Endodermal cell (in vitro differentiated cells): ENCODE data around the gene FMOD. TPM values are rescaled to one million over a fixed set of nuclear protein-coding genes. Genes with fewer than 3 reads are reported as not detected.

Source experiments
- DNase-seq: peaks from one replicate; pipeline ENCODE4 v3.0.0-alpha.2; 2017
- H3K27ac ChIP-seq: 2 replicates; pipeline ENCODE4 v1.5.1; 2013; ENCODE audit warnings: mild to moderate bottlenecking, low read depth, low read length, moderate library complexity
- H3K27me3 ChIP-seq: 2 replicates; pipeline ENCODE4 v1.6.1; 2013; ENCODE audit warnings: mild to moderate bottlenecking, low read length, moderate library complexity; ENCODE audit not compliant: insufficient read depth, control insufficient read depth, poor library complexity, severe bottlenecking
- H3K36me3 ChIP-seq: 2 replicates; pipeline ENCODE4 v1.7.0; 2013; ENCODE audit warnings: mild to moderate bottlenecking, low read length, moderate library complexity; ENCODE audit not compliant: control insufficient read depth, insufficient read depth
- H3K4me1 ChIP-seq: one replicate; pipeline ENCODE4 v1.7.0; 2013; ENCODE audit warnings: low read length; ENCODE audit not compliant: control insufficient read depth, insufficient read depth
- H3K4me3 ChIP-seq: 2 replicates; pipeline ENCODE4 v1.5.1; 2013; ENCODE audit warnings: mild to moderate bottlenecking, low read length, moderate library complexity
- H3K9ac ChIP-seq: 2 replicates; pipeline ENCODE4 v1.6.1; 2013; ENCODE audit warnings: mild to moderate bottlenecking, low read length, moderate library complexity; ENCODE audit not compliant: poor library complexity, severe bottlenecking; ENCODE audit errors: extremely low read depth
- H3K9me3 ChIP-seq: 2 replicates; pipeline ENCODE4 v1.6.1; 2013; ENCODE audit warnings: mild to moderate bottlenecking, low read length, moderate library complexity; ENCODE audit not compliant: control insufficient read depth
- H3K27ac Mint-ChIP-seq: 2 replicates; pipeline ENCODE4 v1.8.0; 2020; ENCODE audit warnings: mixed read lengths
- H3K27me3 Mint-ChIP-seq: 2 replicates; pipeline ENCODE4 v1.8.0; 2021; ENCODE audit warnings: mild to moderate bottlenecking, mixed read lengths; ENCODE audit not compliant: insufficient read depth
- H3K36me3 Mint-ChIP-seq: 2 replicates; pipeline ENCODE4 v1.8.0; 2020; ENCODE audit warnings: low read depth, mixed read lengths
- H3K4me1 Mint-ChIP-seq: 2 replicates; pipeline ENCODE4 v1.8.0; 2020; ENCODE audit warnings: mixed read lengths
- H3K4me3 Mint-ChIP-seq: 2 replicates; pipeline ENCODE4 v1.8.0; 2020; ENCODE audit warnings: mild to moderate bottlenecking, moderate library complexity, mixed read lengths
- H3K9me3 Mint-ChIP-seq: 2 replicates; pipeline ENCODE4 v1.8.0; 2020; ENCODE audit warnings: mild to moderate bottlenecking, mixed read lengths
- CTCF ChIP-seq: fragments of 200-600 bp; sonication (generic); conservative IDR thresholded peaks from 2 replicates; pipeline ENCODE4 v1.5.0; 2021; ENCODE audit warnings: antibody characterized with exemption, mild to moderate bottlenecking
- WGBS, 2 experiments: methylation state at CpG; one replicate each; pipeline versions ENCODE4 v1.1.5 to v1.1.7; 2013; ENCODE audit warnings: missing lambda C conversion rate in 2 of 2, mixed read lengths in 1 of 2; ENCODE audit not compliant: insufficient coverage in 1 of 2, insufficient read length in 1 of 2; 5-methylcytosine and 5-hydroxymethylcytosine counted together
- total RNA-seq, 2 donors: library from RNA; stranded (reverse); fragmentation: NEBNext Ultra II Directional in 1 of 2; extraction: Animal tissue kit (Norgen Biotek cat#: 25700) in 1 of 2; gene quantifications; 2 replicates in 1 of 2; 3 replicates in 1 of 2; pipeline ENCODE4 v1.2.1, GENCODE V29; 2021

FMOD gene
- total RNA-seq, 2 donors from 2014 or later = 2.9 to 4.8 TPM

- Histone ChIP-seq H3K27me3 (no peaks in the 10 kb centered on the region), H3K36me3 (no peaks in the 10 kb centered on the region), H3K4me3 (no peak overlapping the region), H3K9ac (no peak overlapping the region), H3K4me1 (no peaks in the 10 kb centered on the region), H3K9me3 (peaks cover under 1% of the 10 kb centered on the region), H3K27ac (no peak overlapping the region)
- Mint-ChIP-seq H3K27ac (no peak overlapping the region), H3K27me3 (peaks cover 15% of the 10 kb centered on the region), H3K9me3 (no peaks in the 10 kb centered on the region), H3K36me3 (no peaks in the 10 kb centered on the region), H3K4me3 (no peak overlapping the region), H3K4me1 (peaks cover 9% of the 10 kb centered on the region)
- no peak for DNase-seq
- no peak for TF ChIP-seq CTCF
- WGBS, 2 experiments = 96 to 100% methylated on average over 2 of the region's 2 CpGs
Measured at GRCh38 chr1:203381151-203381751, 30.3 kb upstream of the FMOD start.

- H3K9ac ChIP-seq = no peak overlapping the region
- no peak overlapping the region for H3K27ac ChIP-seq
- no peaks in the 10 kb centered on the region for H3K36me3 ChIP-seq
- Mint-ChIP-seq H3K27ac (no peak overlapping the region), H3K9me3 (no peaks in the 10 kb centered on the region), H3K36me3 (no peaks in the 10 kb centered on the region), H3K4me1 (peaks cover 9% of the 10 kb centered on the region), H3K4me3 (no peak overlapping the region), H3K27me3 (peaks cover 15% of the 10 kb centered on the region)
- no peak for TF ChIP-seq CTCF
- H3K4me3 ChIP-seq = no peak overlapping the region
- 92 to 100% methylated on average over 2 to 4 of the region's 4 CpGs for WGBS, 2 experiments
- H3K4me1 ChIP-seq = no peaks in the 10 kb centered on the region
- H3K9me3 ChIP-seq = peaks cover 7% of the 10 kb centered on the region
- no peaks in the 10 kb centered on the region for H3K27me3 ChIP-seq
- no peak for DNase-seq
Measured at GRCh38 chr1:203380420-203381150, 29.7 kb upstream of the FMOD start.

- DNase-seq = no peak
- no peaks in the 10 kb centered on the region for H3K36me3 Mint-ChIP-seq
- Histone ChIP-seq H3K27me3 (no peaks in the 10 kb centered on the region), H3K4me3 (no peak overlapping the region), H3K36me3 (no peaks in the 10 kb centered on the region), H3K27ac (no peak overlapping the region), H3K4me1 (no peaks in the 10 kb centered on the region), H3K9me3 (peaks cover 9% of the 10 kb centered on the region), H3K9ac (no peak overlapping the region)
- no peak for TF ChIP-seq CTCF
- H3K9me3 Mint-ChIP-seq = no peaks in the 10 kb centered on the region
- 90% methylated on average over 1 of the region's 1 CpG; no CpG with 5 or more reads in 1 of the 2 experiments for WGBS, 2 experiments
- no peak overlapping the region for H3K27ac Mint-ChIP-seq
- H3K4me3 Mint-ChIP-seq = no peak overlapping the region
- H3K4me1 Mint-ChIP-seq = peaks cover 9% of the 10 kb centered on the region
- H3K27me3 Mint-ChIP-seq = peaks cover 15% of the 10 kb centered on the region
Measured at GRCh38 chr1:203379825-203380224, 28.9 kb upstream of the FMOD start.
